HEK293 (cell line): ENCODE data around the gene LIMK2.

Experiments
- KLF1 ChIP-seq: fragments of 450-650 bp; formaldehyde crosslinking; IDR thresholded peaks from 2 replicates; pipeline ENCODE4 v1.5.1; 2016; ENCODE audit warnings: missing biosample characterization, missing genetic modification characterization
- KLF10 ChIP-seq: fragments of 450-650 bp; IDR thresholded peaks from 2 replicates; pipeline ENCODE4 v1.5.1; 2018; ENCODE audit warnings: missing biosample characterization, mild to moderate bottlenecking, missing genetic modification characterization
- MEIS1 ChIP-seq: sonication (generic); formaldehyde crosslinking; IDR thresholded peaks from 2 replicates; pipeline ENCODE4 v1.8.1; 2022; ENCODE audit warnings: missing genetic modification reagents, mild to moderate bottlenecking, borderline replicate concordance
- PRDM10 ChIP-seq: fragments of 450-650 bp; formaldehyde crosslinking; IDR thresholded peaks from 2 replicates; pipeline ENCODE4 v1.5.1; 2016; ENCODE audit warnings: missing biosample characterization, missing genetic modification characterization
- PRDM4 ChIP-seq: fragments of 450-650 bp; formaldehyde crosslinking; IDR thresholded peaks from 2 replicates; pipeline ENCODE4 v1.5.1; 2017; ENCODE audit warnings: missing biosample characterization, missing genetic modification characterization
- WT1 ChIP-seq: fragments of 450-650 bp; formaldehyde crosslinking; IDR thresholded peaks from 2 replicates; pipeline ENCODE4 v1.5.1; 2016; ENCODE audit warnings: missing biosample characterization, missing genetic modification characterization
- ZBTB17 ChIP-seq: fragments of 450-650 bp; formaldehyde crosslinking; IDR thresholded peaks from 2 replicates; pipeline ENCODE4 v1.5.1; 2016; ENCODE audit warnings: missing biosample characterization, missing genetic modification characterization
- ZBTB20 ChIP-seq: fragments of 450-650 bp; formaldehyde crosslinking; IDR thresholded peaks from 2 replicates; pipeline ENCODE4 v1.5.1; 2016; ENCODE audit warnings: missing biosample characterization, missing genetic modification characterization
- ZBTB49 ChIP-seq: fragments of 450-650 bp; formaldehyde crosslinking; IDR thresholded peaks from 2 replicates; pipeline ENCODE4 v1.5.1; 2016; ENCODE audit warnings: missing biosample characterization, missing genetic modification characterization, low read depth
- ZFP69B ChIP-seq: fragments of 450-650 bp; formaldehyde crosslinking; IDR thresholded peaks from 2 replicates; pipeline ENCODE4 v1.5.1; 2016; ENCODE audit warnings: missing biosample characterization, missing genetic modification characterization
- ZIC2 ChIP-seq: fragments of 450-650 bp; formaldehyde crosslinking; IDR thresholded peaks from 2 replicates; pipeline ENCODE4 v1.5.1; 2016; ENCODE audit warnings: missing biosample characterization, missing genetic modification characterization
- ZNF132 ChIP-seq: fragments of 450-650 bp; formaldehyde crosslinking; IDR thresholded peaks from 2 replicates; pipeline ENCODE4 v1.5.1; 2017; ENCODE audit warnings: missing biosample characterization, missing genetic modification characterization, borderline replicate concordance
- ZNF133 ChIP-seq: fragments of 450-650 bp; formaldehyde crosslinking; IDR thresholded peaks from 2 replicates; pipeline ENCODE4 v1.5.1; 2016; ENCODE audit warnings: missing biosample characterization, missing genetic modification characterization
- ZNF184 ChIP-seq: fragments of 450-650 bp; IDR thresholded peaks from 2 replicates; pipeline ENCODE4 v1.5.1; 2018; ENCODE audit warnings: missing biosample characterization, mild to moderate bottlenecking, missing genetic modification characterization
- ZNF23 ChIP-seq: fragments of 450-650 bp; formaldehyde crosslinking; IDR thresholded peaks from 2 replicates; pipeline ENCODE4 v1.5.1; 2016; ENCODE audit warnings: missing biosample characterization, missing genetic modification characterization, borderline replicate concordance
- ZNF24 ChIP-seq: fragments of 450-650 bp; formaldehyde crosslinking; IDR thresholded peaks from 2 replicates; pipeline ENCODE4 v1.5.1; 2016; ENCODE audit warnings: missing biosample characterization, missing genetic modification characterization
- ZNF324 ChIP-seq: fragments of 450-650 bp; formaldehyde crosslinking; IDR thresholded peaks from 2 replicates; pipeline ENCODE4 v1.5.1; 2016; ENCODE audit warnings: missing biosample characterization, missing genetic modification characterization
- ZNF341 ChIP-seq: fragments of 450-650 bp; formaldehyde crosslinking; IDR thresholded peaks from 2 replicates; pipeline ENCODE4; 2016; ENCODE audit warnings: low read depth, missing biosample characterization, missing genetic modification characterization
- ZNF394 ChIP-seq: fragments of 450-650 bp; formaldehyde crosslinking; IDR thresholded peaks from 2 replicates; pipeline ENCODE4 v1.5.1; 2016; ENCODE audit warnings: missing biosample characterization, missing genetic modification characterization, mild to moderate bottlenecking, moderate library complexity, borderline replicate concordance
- ZNF529 ChIP-seq: fragments of 450-650 bp; formaldehyde crosslinking; IDR thresholded peaks from 2 replicates; pipeline ENCODE4 v1.5.1; 2017; ENCODE audit warnings: missing genetic modification characterization, missing biosample characterization; ENCODE audit not compliant: insufficient replicate concordance
- ZNF548 ChIP-seq: fragments of 450-650 bp; formaldehyde crosslinking; IDR thresholded peaks from 2 replicates; pipeline ENCODE4 v1.5.1; 2016; ENCODE audit warnings: missing biosample characterization, missing genetic modification characterization
- ZNF571 ChIP-seq: fragments of 450-650 bp; formaldehyde crosslinking; IDR thresholded peaks from 2 replicates; pipeline ENCODE4 v1.5.0; 2017; ENCODE audit warnings: missing biosample characterization, missing genetic modification characterization
- ZSCAN16 ChIP-seq: fragments of 450-650 bp; formaldehyde crosslinking; IDR thresholded peaks from 2 replicates; pipeline ENCODE4 v1.5.1; 2016; ENCODE audit warnings: missing biosample characterization, missing genetic modification characterization
- ZXDB ChIP-seq: fragments of 450-650 bp; formaldehyde crosslinking; IDR thresholded peaks from 2 replicates; pipeline ENCODE4 v1.5.1; 2016; ENCODE audit warnings: missing biosample characterization, missing genetic modification characterization
- TF ChIP-seq, protein P1 (sequence below): fragments of 450-650 bp; formaldehyde crosslinking; IDR thresholded peaks from 2 replicates; pipeline ENCODE4 v1.5.1; 2016; ENCODE audit warnings: missing biosample characterization, missing genetic modification characterization
- TF ChIP-seq, protein P2 (sequence below): fragments of 450-650 bp; IDR thresholded peaks from 2 replicates; pipeline ENCODE4 v1.5.1; 2018; ENCODE audit warnings: missing biosample characterization, missing genetic modification characterization
- TF ChIP-seq, protein P3 (sequence below): fragments of 450-650 bp; formaldehyde crosslinking; IDR thresholded peaks from 2 replicates; pipeline ENCODE4 v1.5.1; 2017; ENCODE audit warnings: missing biosample characterization, missing genetic modification characterization

The LIMK2 gene

DNA sequence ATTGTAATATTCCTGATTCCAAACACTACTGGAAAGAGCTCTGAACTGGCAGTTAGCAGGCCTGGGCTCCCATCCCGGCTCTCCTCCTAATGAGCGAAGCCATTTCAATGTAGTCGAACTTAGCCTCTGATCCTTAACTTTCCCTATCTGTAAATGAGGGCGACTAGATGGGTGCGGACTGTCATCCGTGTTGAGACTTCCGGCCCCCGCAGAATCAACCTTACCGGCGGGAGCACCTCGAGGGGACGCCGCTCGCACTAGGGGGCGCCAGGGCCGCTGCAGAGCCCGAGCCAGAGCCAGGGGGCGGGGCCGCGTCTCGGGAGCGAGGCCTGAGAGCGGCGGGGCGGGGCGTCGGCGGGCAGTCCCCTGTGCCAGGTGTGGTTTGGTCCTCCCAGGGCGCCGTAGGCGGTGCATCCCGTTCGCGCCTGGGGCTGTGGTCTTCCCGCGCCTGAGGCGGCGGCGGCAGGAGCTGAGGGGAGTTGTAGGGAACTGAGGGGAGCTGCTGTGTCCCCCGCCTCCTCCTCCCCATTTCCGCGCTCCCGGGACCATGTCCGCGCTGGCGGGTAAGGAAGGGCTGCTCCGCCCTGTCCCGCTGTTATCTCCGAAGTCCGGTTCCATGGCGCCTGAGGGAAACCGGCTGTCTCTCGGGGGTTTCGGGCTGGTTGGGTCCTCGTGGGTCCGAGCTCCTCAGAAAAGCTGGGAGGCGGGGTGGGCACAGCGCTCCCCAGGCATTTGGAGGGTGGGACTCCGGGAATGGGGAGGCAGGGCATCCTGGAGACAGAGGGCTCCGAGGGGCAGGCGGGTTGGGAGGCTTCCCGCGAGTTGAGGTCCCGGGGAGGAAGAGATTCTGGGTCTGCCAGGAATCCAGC lies at the start of gene LIMK2 (continued):
- TF ChIP-seq ZNF184 (no peak), ZNF132 (tag by site-specific recombination) (no peak), ZNF529 (tag by site-specific recombination) (no peak), WT1 (tag by site-specific recombination) (0 out of 2 replicates have a peak, but pooled peaks have one; percentile 58), ZXDB (tag by site-specific recombination) (peak; percentile 78; the same call in 1 of the 2 replicates), PRDM10 (tag by site-specific recombination) (peak; percentile 86), ZNF133 (tag by site-specific recombination) (no peak), ZBTB49 (no peak), ZNF23 (tag by site-specific recombination) (no peak), PRDM4 (0 out of 2 replicates have a peak, but pooled peaks have one; percentile 12), ZNF341 (tag by site-specific recombination) (peak; percentile 90), MEIS1 (CRISPR knock-in tag) (no peak), ZFP69B (tag by site-specific recombination) (no peak), ZSCAN16 (tag by site-specific recombination) (no peak), ZNF571 (tag by site-specific recombination) (no peak), ZBTB17 (tag by site-specific recombination) (peak; percentile 83), ZNF394 (no peak; the same call in 1 of the 2 replicates), ZIC2 (peak; percentile 49), ZNF24 (tag by site-specific recombination) (peak; percentile 25; the same call in 1 of the 2 replicates), KLF10 (tag by site-specific recombination) (0 out of 2 replicates have a peak, but pooled peaks have one; percentile 21), ZBTB20 (tag by site-specific recombination) (peak; percentile 83), ZNF548 (tag by site-specific recombination) (no peak), KLF1 (tag by site-specific recombination) (peak; percentile 65), ZNF324 (tag by site-specific recombination) (0 out of 2 replicates have a peak, but pooled peaks have one; percentile 41)
- TF ChIP-seq, protein P1, sequence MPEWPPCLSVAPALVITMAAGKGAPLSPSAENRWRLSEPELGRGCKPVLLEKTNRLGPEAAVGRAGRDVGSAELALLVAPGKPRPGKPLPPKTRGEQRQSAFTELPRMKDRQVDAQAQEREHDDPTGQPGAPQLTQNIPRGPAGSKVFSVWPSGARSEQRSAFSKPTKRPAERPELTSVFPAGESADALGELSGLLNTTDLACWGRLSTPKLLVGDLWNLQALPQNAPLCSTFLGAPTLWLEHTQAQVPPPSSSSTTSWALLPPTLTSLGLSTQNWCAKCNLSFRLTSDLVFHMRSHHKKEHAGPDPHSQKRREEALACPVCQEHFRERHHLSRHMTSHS (tag by site-specific recombination) = no peak
- TF ChIP-seq, protein P2, sequence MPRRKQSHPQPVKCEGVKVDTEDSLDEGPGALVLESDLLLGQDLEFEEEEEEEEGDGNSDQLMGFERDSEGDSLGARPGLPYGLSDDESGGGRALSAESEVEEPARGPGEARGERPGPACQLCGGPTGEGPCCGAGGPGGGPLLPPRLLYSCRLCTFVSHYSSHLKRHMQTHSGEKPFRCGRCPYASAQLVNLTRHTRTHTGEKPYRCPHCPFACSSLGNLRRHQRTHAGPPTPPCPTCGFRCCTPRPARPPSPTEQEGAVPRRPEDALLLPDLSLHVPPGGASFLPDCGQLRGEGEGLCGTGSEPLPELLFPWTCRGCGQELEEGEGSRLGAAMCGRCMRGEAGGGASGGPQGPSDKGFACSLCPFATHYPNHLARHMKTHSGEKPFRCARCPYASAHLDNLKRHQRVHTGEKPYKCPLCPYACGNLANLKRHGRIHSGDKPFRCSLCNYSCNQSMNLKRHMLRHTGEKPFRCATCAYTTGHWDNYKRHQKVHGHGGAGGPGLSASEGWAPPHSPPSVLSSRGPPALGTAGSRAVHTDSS (tag by site-specific recombination) = no peak
- TF ChIP-seq, protein P3, sequence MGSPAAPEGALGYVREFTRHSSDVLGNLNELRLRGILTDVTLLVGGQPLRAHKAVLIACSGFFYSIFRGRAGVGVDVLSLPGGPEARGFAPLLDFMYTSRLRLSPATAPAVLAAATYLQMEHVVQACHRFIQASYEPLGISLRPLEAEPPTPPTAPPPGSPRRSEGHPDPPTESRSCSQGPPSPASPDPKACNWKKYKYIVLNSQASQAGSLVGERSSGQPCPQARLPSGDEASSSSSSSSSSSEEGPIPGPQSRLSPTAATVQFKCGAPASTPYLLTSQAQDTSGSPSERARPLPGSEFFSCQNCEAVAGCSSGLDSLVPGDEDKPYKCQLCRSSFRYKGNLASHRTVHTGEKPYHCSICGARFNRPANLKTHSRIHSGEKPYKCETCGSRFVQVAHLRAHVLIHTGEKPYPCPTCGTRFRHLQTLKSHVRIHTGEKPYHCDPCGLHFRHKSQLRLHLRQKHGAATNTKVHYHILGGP (tag by site-specific recombination) = no peak
